Motor neuron (in vitro differentiated cells): ENCODE data around the gene MEGF11. TPM values are rescaled to one million over a fixed set of nuclear protein-coding genes. Genes with fewer than 3 reads are reported as not detected.
A peak's percentile ranks its signal among the peaks of the same experiment; 100 is the strongest.

Source experiments
- ATAC-seq, 8 experiments: fragments of 200-7000 bp; cut with Tn5 transposase; replicated peaks in 6 of 8; 2 replicates each; pipeline ENCODE4 v1.8.0; 2021; ENCODE audit warnings: mild to moderate bottlenecking in 8 of 8, moderate library complexity in 8 of 8
- H3K27ac ChIP-seq, 2 donors: fragments of 250-450 bp; sonication (Bioruptor Pico); 2 replicates each; pipeline ENCODE4 v1.9.0; 2021; ENCODE audit warnings: antibody characterized with exemption in 2 of 2, mild to moderate bottlenecking in 2 of 2, moderate library complexity in 1 of 2
- H3K4me1 ChIP-seq, 2 donors: fragments of 250-450 bp; sonication (Bioruptor Pico); replicated peaks in 1 of 2; 2 replicates each; pipeline ENCODE4 v1.6.1; 2021; ENCODE audit warnings: antibody characterized with exemption in 2 of 2, mild to moderate bottlenecking in 2 of 2, moderate library complexity in 1 of 2
- H3K4me3 ChIP-seq, 5 donors: fragments of 250-450 bp; sonication (Bioruptor Pico); 2 replicates each; pipeline ENCODE4 v1.9.0; 2021; ENCODE audit warnings: antibody characterized with exemption in 5 of 5, mild to moderate bottlenecking in 5 of 5, moderate library complexity in 4 of 5
- WGBS, 10 experiments: fragments of 450-650 bp; shearing (Covaris generic); methylation state at CpG; one replicate each; pipeline ENCODE4 v1.0.0; 2022; 5-methylcytosine and 5-hydroxymethylcytosine counted together
- in situ Hi-C, 9 experiments: fragments of 400-800 bp; cut with MboI; loops; one replicate each; pipeline ENCODE4 v1.15.0; 2021; ENCODE audit warnings: low sequenced_read_pairs in 9 of 9, low pct_unique_long_range_greater_than_20kb in 2 of 9; ENCODE audit not compliant: unreplicated experiment in 9 of 9
- total RNA-seq, 8 experiments: library from RNA; unstranded; fragments of 300-600 nt; gene quantifications; 2 replicates each; pipeline versions ENCODE4 v1.2.3 to v1.2.4, GENCODE V29; 2022

The MEGF11 gene
- total RNA-seq, 8 experiments from 2014 or later: 2.8 to 18.2 (median 9.0) TPM

DNA sequence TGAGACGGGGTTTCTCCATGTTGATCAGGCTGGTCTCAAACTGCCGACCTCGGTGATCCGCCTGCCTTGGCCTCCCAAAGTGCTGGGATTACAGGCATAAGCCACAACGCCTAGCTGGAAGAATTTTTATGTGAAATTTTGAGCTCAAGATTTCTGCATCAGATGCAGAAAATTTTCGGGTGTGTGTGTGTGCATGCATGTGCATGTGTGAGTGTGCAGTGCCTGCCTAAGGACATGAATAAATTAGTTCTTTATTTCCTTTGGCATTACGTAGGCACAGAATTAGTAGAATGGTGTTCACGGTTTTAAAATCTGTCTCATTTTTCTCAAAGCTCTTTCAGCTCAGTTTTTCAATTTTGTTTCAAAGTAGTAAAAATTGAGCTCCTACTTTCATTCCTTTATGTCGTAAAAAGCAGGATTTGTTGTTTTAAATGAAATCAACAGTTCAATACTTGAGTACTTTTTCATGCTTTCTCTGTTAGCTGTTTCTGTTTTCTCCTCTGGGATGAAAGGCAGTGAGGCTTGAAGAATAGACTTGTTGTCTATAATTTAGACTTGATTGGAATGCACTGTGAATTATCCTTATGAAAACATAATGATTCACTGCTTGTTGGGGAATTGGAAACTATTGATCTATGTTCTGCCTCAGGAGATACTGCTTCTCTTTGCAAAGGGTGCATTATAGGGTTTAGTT, 407.6 kb downstream of the MEGF11 start:
- WGBS, 10 experiments: 0 to 96% (median 66%) methylated on average over 3 to 8 of the region's 9 CpGs
- Histone ChIP-seq H3K27ac (no peak overlapping the region), H3K4me1 (no peaks in the 10 kb centered on the region), H3K4me3 (no peak overlapping the region)
- peak in 3 of 8 experiments; percentile 82 to 93 (median 84) for ATAC-seq
- in situ Hi-C loops: no loop called here

Other genes starting within 250 kb of the MEGF11 start
- 10 to 100 TPM; 12.1 to 27.6 (median 18.5) TPM for gene DIS3L, start 39.8 kb upstream of the MEGF11 start, total RNA-seq
- gene TIPIN, start 102.9 kb upstream of the MEGF11 start, total RNA-seq: 10 to 100 TPM in 7 of 8 experiments, 1 to 10 TPM in 1; 9.8 to 22.4 (median 13.2) TPM
- 10 to 100 TPM; 19.8 to 38.6 (median 24.6) TPM for gene MAP2K1, start 133.2 kb upstream of the MEGF11 start, total RNA-seq
- 10 to 100 TPM; 23.8 to 43.1 (median 31.7) TPM for gene SNAPC5, start 244.0 kb upstream of the MEGF11 start, total RNA-seq